Psoas muscle (tissue), 8 donors: ENCODE results near the gene RTN1. TPM values are rescaled to one million over a fixed set of nuclear protein-coding genes. Genes with fewer than 3 reads are reported as not detected.

ENCODE experiments used
- ATAC-seq, 4 donors: fragments of 200-7000 bp; cut with Tn5 transposase; one replicate each; pipeline ENCODE4 v1.9.1; 2020; ENCODE audit warnings: moderate library complexity in 3 of 4, mild to moderate bottlenecking in 2 of 4
- DNase-seq, 2 donors: peaks; one replicate each; pipeline ENCODE4 v3.0.0-alpha.2; 2020
- H3K27ac ChIP-seq: fragments of 200-600 bp; one replicate; pipeline ENCODE4 v1.8.0; 2022
- H3K27me3 ChIP-seq, 3 donors: fragments of 200-600 bp in 1 of 3; one replicate each; pipeline versions ENCODE4 v1.6.1 to v1.8.0; 2013 to 2022; ENCODE audit warnings: low read length in 2 of 3, mild to moderate bottlenecking in 2 of 3, moderate library complexity in 1 of 3; ENCODE audit not compliant: insufficient read depth in 3 of 3
- H3K36me3 ChIP-seq, 2 donors: fragments of 200-600 bp in 1 of 2; one replicate each; pipeline versions ENCODE4 v1.6.1 to v1.8.0; 2013 to 2022; ENCODE audit warnings: low read depth in 1 of 2, mild to moderate bottlenecking in 1 of 2, moderate library complexity in 1 of 2; ENCODE audit not compliant: insufficient read depth in 1 of 2
- H3K4me1 ChIP-seq: fragments of 200-600 bp; one replicate; pipeline ENCODE4 v1.8.0; 2022
- H3K4me3 ChIP-seq: fragments of 200-600 bp; one replicate; pipeline ENCODE4 v1.8.0; 2022; ENCODE audit warnings: mild to moderate bottlenecking
- H3K9me3 ChIP-seq: fragments of 200-600 bp; one replicate; pipeline ENCODE4 v1.8.0; 2022
- CTCF ChIP-seq: fragments of 200-600 bp; IDR thresholded peaks from one replicate; pipeline ENCODE4 v1.8.0; 2022; ENCODE audit warnings: antibody characterized with exemption
- WGBS, 3 donors: extraction: QIAGEN DNeasy Blood & Tissue Kit; methylation state at CpG; one replicate each; pipeline versions ENCODE4 v1.1.6 to v1.1.7; 2013; 5-methylcytosine and 5-hydroxymethylcytosine counted together
- intact Hi-C, 2 donors: fragments of 100-400 bp; cut with DNase I; formaldehyde crosslinking; loops; one replicate each; pipeline versions ENCODE4 v1.11.0 to v1.14.2; 2022
- polyA plus RNA-seq, 3 donors: library from polyadenylated mRNA; stranded (reverse); fragments of 200-250 nt; gene quantifications; one replicate each; pipeline ENCODE4 v1.2.3, GENCODE V29; 2013
- total RNA-seq, 4 donors: library from RNA; stranded (reverse); fragmentation: NEBNext Ultra II Directional in 2 of 4; extraction: Animal tissue kit (Norgen Biotek cat#: 25700) in 2 of 4; gene quantifications; one replicate each; pipeline versions ENCODE4 v1.2.1 to v1.2.4, GENCODE V29; 2021 to 2023
- donor health status: healthy with polysubstance abuse.
- donor health status: DM: no; HTN: no; CAD: no; lungs with moderate emphysema.
- donor health status: Bipolar disorder and iron deficiency.
- donor health status: healthy.
- donor health status: DM: yes; HTN: yes; CAD: no.
- donor health status: DM: no; HTN: no; CAD: no.
- donor health status: DM: no; HTN: no; CAD: no.
- donor health status: DM: yes; HTN: yes; CAD: no.

RTN1 gene
- total and polyA plus RNA-seq, 7 donors, result 0.17 to 1.7 (median 0.74) TPM

GRCh38 chr14:59897757-59898383 is 27.3 kb upstream of the RTN1 start:
- ATAC-seq, result peak in 2 of 4 donors; percentile 53
- DNase-seq, result no peak
- peak; percentile 28 for TF ChIP-seq CTCF
- no peaks in the 10 kb centered on the region for H3K9me3 ChIP-seq
- no peaks in the 10 kb centered on the region for H3K27me3 ChIP-seq
- H3K27ac ChIP-seq, result no peak overlapping the region
- no peaks in the 10 kb centered on the region for H3K36me3 ChIP-seq
- no peaks in the 10 kb centered on the region for H3K4me1 ChIP-seq
- H3K4me3 ChIP-seq, result no peak overlapping the region
- intact Hi-C loops, result no loop called here
- WGBS, 3 donors, result 28 to 37% (median 35%) methylated on average over 8 of the region's 8 CpGs

GRCh38 chr14:59895721-59896120 is 25.1 kb upstream of the RTN1 start:
- whole genome bisulfite sequencing, 3 donors, result 45 to 62% (median 46%) methylated on average over 1 of the region's 1 CpG
- intact Hi-C loops, result no loop called here

GRCh38 chr14:59890676-59891075 is 20.1 kb upstream of the RTN1 start:
- intact Hi-C loops, result no loop called here
- Histone ChIP-seq H3K36me3 (no peaks in the 10 kb centered on the region), H3K4me3 (no peak overlapping the region), H3K27me3 (no peaks in the 10 kb centered on the region), H3K27ac (no peak overlapping the region), H3K9me3 (no peaks in the 10 kb centered on the region), H3K4me1 (no peaks in the 10 kb centered on the region)
- WGBS, 3 donors, result 58 to 66% (median 62%) methylated on average over 2 of the region's 2 CpGs
- DNase-seq (no peak), ATAC-seq (no peak)
- TF ChIP-seq CTCF, result no peak

More at GRCh38 chr14:59895721-59896120, 25.1 kb upstream of the RTN1 start:
- H3K4me3 ChIP-seq, result no peak overlapping the region
- no peaks in the 10 kb centered on the region for H3K27me3 ChIP-seq
- H3K27ac ChIP-seq, result no peak overlapping the region
- ATAC-seq (no peak), DNase-seq (no peak)
- no peak for TF ChIP-seq CTCF
- no peaks in the 10 kb centered on the region for H3K4me1 ChIP-seq
- H3K9me3 ChIP-seq, result no peaks in the 10 kb centered on the region
- no peaks in the 10 kb centered on the region for H3K36me3 ChIP-seq

DNA sequence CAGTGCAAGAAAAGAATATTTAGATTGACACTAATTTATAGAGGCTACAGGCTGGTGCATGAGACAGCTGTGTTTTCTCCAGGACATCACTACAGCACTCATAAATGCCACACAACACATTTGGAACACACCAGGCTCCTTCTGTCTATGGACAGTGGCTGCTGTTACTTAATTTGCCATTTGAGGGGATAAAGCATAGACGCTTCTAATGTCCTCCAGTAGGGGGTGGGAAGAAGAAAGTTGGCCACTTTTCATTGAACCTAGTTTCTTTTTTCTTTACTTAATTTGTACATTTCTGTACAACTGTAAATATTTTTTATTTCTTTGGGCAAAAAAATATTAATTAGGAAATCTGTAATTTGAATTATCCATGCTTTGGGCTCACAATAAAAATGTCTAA is 12.4 kb upstream of the RTN1 start:
- Histone ChIP-seq H3K36me3 (no peaks in the 10 kb centered on the region), H3K27ac (no peak overlapping the region), H3K4me3 (no peak overlapping the region), H3K27me3 (no peaks in the 10 kb centered on the region), H3K4me1 (no peaks in the 10 kb centered on the region), H3K9me3 (no peaks in the 10 kb centered on the region)
- ATAC-seq (no peak), DNase-seq (no peak)
- 25 to 28% (median 26%) methylated on average over 1 of the region's 1 CpG for WGBS, 3 donors
- intact Hi-C loops, result no loop called here
- TF ChIP-seq CTCF, result no peak

DNA sequence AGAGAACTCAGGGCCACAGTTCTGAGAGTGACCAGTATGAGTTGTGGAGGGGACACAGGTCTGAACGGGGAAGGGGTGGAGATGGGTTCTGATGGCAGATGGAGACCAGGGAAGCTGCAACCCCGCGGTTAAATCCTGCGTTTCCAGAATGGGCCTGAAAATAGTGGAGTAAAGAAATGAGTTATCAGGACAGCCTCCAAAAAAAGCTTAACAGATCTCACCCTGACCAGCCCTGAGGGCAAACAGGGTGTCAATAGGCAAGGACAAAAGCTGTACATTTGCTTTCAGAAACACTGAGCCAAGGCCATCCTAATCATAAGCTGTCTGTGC is 555 bp upstream of the RTN1 start:
- Histone ChIP-seq H3K27me3 (peaks cover 3 to 46% (median 6%) of the 10 kb centered on the region in 3 donors), H3K4me1 (no peaks in the 10 kb centered on the region), H3K4me3 (peak overlapping the region; percentile 70), H3K27ac (no peak overlapping the region), H3K36me3 (no peaks in the 10 kb centered on the region), H3K9me3 (no peaks in the 10 kb centered on the region)
- intact Hi-C loops, result no loop called here
- TF ChIP-seq CTCF, result no peak
- ATAC-seq (no peak), DNase-seq (no peak)
- WGBS, 3 donors, result 4 to 7% (median 4%) methylated on average over 4 of the region's 4 CpGs
